ENCODE measurements around the gene TRAPPC14.

DNA sequence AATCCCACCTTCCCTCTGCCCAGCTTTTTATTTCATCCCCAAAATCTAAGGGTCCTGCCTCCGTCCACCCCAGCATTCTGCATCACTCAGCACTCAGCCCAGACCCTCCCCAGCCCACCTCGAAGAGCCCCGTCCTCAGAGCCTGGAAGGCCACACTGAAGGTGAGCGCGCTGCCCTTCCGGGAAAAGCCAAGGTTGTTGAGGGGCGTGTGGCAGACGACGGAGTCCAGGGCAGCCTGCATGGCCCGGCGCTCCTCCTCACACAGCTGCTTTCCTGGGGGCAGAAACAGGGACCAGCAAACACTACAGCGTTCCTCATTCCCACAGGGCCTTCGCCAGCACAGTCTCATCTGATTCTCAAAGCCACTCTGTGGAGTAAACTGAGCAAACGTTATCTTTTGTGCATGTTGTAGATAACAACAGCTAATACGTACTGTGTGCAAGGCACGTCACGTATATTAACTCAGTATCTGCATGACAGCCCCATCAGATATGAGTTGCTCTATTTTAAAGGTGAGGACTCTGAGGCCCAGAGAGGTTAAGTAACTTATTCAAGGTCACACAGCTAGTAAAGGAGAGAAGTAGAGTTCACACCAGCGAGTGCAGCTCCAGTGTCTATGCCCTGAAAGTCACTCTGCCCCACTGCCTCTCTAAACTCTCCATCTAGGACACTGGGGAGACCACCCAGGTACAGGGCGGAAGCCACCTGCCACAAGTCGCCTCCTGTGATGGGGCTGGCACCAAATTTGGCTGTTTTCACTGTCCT lies 2.8 kb downstream of the TRAPPC14 start:
- TF ChIP-seq, protein P1, sequence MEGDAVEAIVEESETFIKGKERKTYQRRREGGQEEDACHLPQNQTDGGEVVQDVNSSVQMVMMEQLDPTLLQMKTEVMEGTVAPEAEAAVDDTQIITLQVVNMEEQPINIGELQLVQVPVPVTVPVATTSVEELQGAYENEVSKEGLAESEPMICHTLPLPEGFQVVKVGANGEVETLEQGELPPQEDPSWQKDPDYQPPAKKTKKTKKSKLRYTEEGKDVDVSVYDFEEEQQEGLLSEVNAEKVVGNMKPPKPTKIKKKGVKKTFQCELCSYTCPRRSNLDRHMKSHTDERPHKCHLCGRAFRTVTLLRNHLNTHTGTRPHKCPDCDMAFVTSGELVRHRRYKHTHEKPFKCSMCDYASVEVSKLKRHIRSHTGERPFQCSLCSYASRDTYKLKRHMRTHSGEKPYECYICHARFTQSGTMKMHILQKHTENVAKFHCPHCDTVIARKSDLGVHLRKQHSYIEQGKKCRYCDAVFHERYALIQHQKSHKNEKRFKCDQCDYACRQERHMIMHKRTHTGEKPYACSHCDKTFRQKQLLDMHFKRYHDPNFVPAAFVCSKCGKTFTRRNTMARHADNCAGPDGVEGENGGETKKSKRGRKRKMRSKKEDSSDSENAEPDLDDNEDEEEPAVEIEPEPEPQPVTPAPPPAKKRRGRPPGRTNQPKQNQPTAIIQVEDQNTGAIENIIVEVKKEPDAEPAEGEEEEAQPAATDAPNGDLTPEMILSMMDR (conservative IDR thresholded peaks at IDR 0.05; ENCODE audit: low read depth, low read length), result no peak
- no peak for TF ChIP-seq EZH2phosphoT487 (IDR thresholded peaks at IDR 0.05; ENCODE audit: borderline replicate concordance, low read length)
